Osteocyte (in vitro differentiated cells): ENCODE data around the gene DIP2C. TPM values are rescaled to one million over a fixed set of nuclear protein-coding genes. Genes with fewer than 3 reads are reported as not detected.

Experiments
- DNase-seq: peaks from one replicate; pipeline ENCODE4 v3.0.0; 2021; ENCODE audit warnings: mixed read lengths; ENCODE audit not compliant: unreplicated experiment; ENCODE audit errors: extremely low spot score
- H3K27ac Mint-ChIP-seq: one replicate; pipeline ENCODE4 v1.8.0; 2021; ENCODE audit warnings: mild to moderate bottlenecking, mixed read lengths; ENCODE audit not compliant: unreplicated experiment
- H3K27me3 Mint-ChIP-seq: one replicate; pipeline ENCODE4 v1.8.0; 2021; ENCODE audit warnings: mixed read lengths; ENCODE audit not compliant: unreplicated experiment
- H3K36me3 Mint-ChIP-seq: one replicate; pipeline ENCODE4 v1.8.0; 2021; ENCODE audit warnings: mixed read lengths; ENCODE audit not compliant: unreplicated experiment
- H3K4me1 Mint-ChIP-seq: one replicate; pipeline ENCODE4 v1.8.0; 2021; ENCODE audit warnings: mixed read lengths; ENCODE audit not compliant: unreplicated experiment
- H3K4me3 Mint-ChIP-seq: one replicate; pipeline ENCODE4 v1.8.0; 2021; ENCODE audit warnings: mild to moderate bottlenecking, moderate library complexity, mixed read lengths; ENCODE audit not compliant: unreplicated experiment
- H3K9me3 Mint-ChIP-seq: one replicate; pipeline ENCODE4 v1.8.0; 2021; ENCODE audit warnings: mixed read lengths; ENCODE audit not compliant: unreplicated experiment
- CTCF ChIP-seq: fragments of 200-600 bp; sonication (generic); IDR thresholded peaks from 2 replicates; pipeline ENCODE4 v1.5.0; 2021; ENCODE audit warnings: antibody characterized with exemption, mild to moderate bottlenecking, moderate library complexity
- total RNA-seq: library from RNA; stranded (reverse); gene quantifications from 2 replicates; pipeline ENCODE4 v1.2.1, GENCODE V29; 2021

DIP2C gene
- total RNA-seq, 1 donor from 2014 or later, result 36.8 TPM

GRCh38 chr10:677038-677437, 12.4 kb downstream of the DIP2C start:
- no peak overlapping the region for H3K4me3 Mint-ChIP-seq
- peaks cover 9% of the 10 kb centered on the region for H3K9me3 Mint-ChIP-seq
- H3K36me3 Mint-ChIP-seq, result no peaks in the 10 kb centered on the region
- H3K27me3 Mint-ChIP-seq, result no peaks in the 10 kb centered on the region
- TF ChIP-seq CTCF, result no peak
- no peak overlapping the region for H3K27ac Mint-ChIP-seq
- DNase-seq, result no peak
- H3K4me1 Mint-ChIP-seq, result peaks cover 34% of the 10 kb centered on the region

GRCh38 chr10:676178-676577, 13.3 kb downstream of the DIP2C start:
- H3K36me3 Mint-ChIP-seq, result no peaks in the 10 kb centered on the region
- peaks cover 9% of the 10 kb centered on the region for H3K9me3 Mint-ChIP-seq
- H3K4me3 Mint-ChIP-seq, result no peak overlapping the region
- DNase-seq, result peak; percentile 1
- H3K4me1 Mint-ChIP-seq, result peaks cover 29% of the 10 kb centered on the region
- no peak for TF ChIP-seq CTCF
- H3K27ac Mint-ChIP-seq, result no peak overlapping the region
- no peaks in the 10 kb centered on the region for H3K27me3 Mint-ChIP-seq

GRCh38 chr10:675532-675931, 13.9 kb downstream of the DIP2C start:
- Mint-ChIP-seq H3K27ac (no peak overlapping the region), H3K4me1 (peaks cover 29% of the 10 kb centered on the region), H3K9me3 (peaks cover 9% of the 10 kb centered on the region), H3K27me3 (no peaks in the 10 kb centered on the region), H3K36me3 (no peaks in the 10 kb centered on the region), H3K4me3 (no peak overlapping the region)
- TF ChIP-seq CTCF, result no peak
- no peak for DNase-seq

GRCh38 chr10:673492-673891, 16.0 kb downstream of the DIP2C start:
- no peak overlapping the region for H3K27ac Mint-ChIP-seq
- no peak for TF ChIP-seq CTCF

GRCh38 chr10:672992-673391, 16.5 kb downstream of the DIP2C start:
- DNase-seq, result peak; percentile 42
- Mint-ChIP-seq H3K36me3 (no peaks in the 10 kb centered on the region), H3K27ac (no peak overlapping the region), H3K27me3 (no peaks in the 10 kb centered on the region), H3K9me3 (peaks cover 9% of the 10 kb centered on the region), H3K4me3 (no peak overlapping the region), H3K4me1 (peaks cover 18% of the 10 kb centered on the region)
- no peak for TF ChIP-seq CTCF

More at GRCh38 chr10:673492-673891, 16.0 kb downstream of the DIP2C start:
- Mint-ChIP-seq H3K4me1 (peaks cover 20% of the 10 kb centered on the region), H3K9me3 (peaks cover 9% of the 10 kb centered on the region), H3K27me3 (no peaks in the 10 kb centered on the region), H3K4me3 (no peak overlapping the region), H3K36me3 (no peaks in the 10 kb centered on the region)
- DNase-seq, result peak; percentile 34
